Activated T-helper 17 cell treated with anti-CD3 and anti-CD28 coated beads, Interleukin-2, amount 50 U/mL, for 72 hours (primary cell): ENCODE data around the gene RIMS3. TPM values are rescaled to one million over a fixed set of nuclear protein-coding genes. Genes with fewer than 3 reads are reported as not detected.

Experiments
- ATAC-seq: fragments of 150-1000 bp; cut with Tn5 transposase; replicated peaks from 2 replicates; pipeline ENCODE4 v1.10.0; 2021; ENCODE audit warnings: mild to moderate bottlenecking, moderate library complexity
- H3K27ac Mint-ChIP-seq: one replicate; pipeline ENCODE4 v1.8.0; 2022; ENCODE audit warnings: mixed read lengths
- H3K27me3 Mint-ChIP-seq: one replicate; pipeline ENCODE4 v1.8.0; 2022; ENCODE audit warnings: mixed read lengths
- H3K36me3 Mint-ChIP-seq: one replicate; pipeline ENCODE4 v1.8.0; 2022; ENCODE audit warnings: low read depth, mild to moderate bottlenecking, mixed read lengths
- H3K4me1 Mint-ChIP-seq: one replicate; pipeline ENCODE4 v1.8.0; 2022; ENCODE audit warnings: mixed read lengths
- H3K4me3 Mint-ChIP-seq: one replicate; pipeline ENCODE4 v1.8.0; 2022; ENCODE audit warnings: mild to moderate bottlenecking, mixed read lengths
- H3K9me3 Mint-ChIP-seq: one replicate; pipeline ENCODE4 v1.8.0; 2022; ENCODE audit warnings: mixed read lengths
- total RNA-seq, 2 donors: library from RNA; stranded (reverse); gene quantifications; one replicate each; pipeline ENCODE4 v1.2.3, GENCODE V29; 2022

Gene RIMS3
- total RNA-seq, 2 donors from 2014 or later, result 3.0 to 4.2 TPM

GRCh38 chr1:40620586-40621210, 44.8 kb downstream of the RIMS3 start:
- no peak overlapping the region for H3K4me3 Mint-ChIP-seq
- no peak for ATAC-seq
- H3K27ac Mint-ChIP-seq, result no peak overlapping the region
- H3K36me3 Mint-ChIP-seq, result no peaks in the 10 kb centered on the region
- H3K27me3 Mint-ChIP-seq, result peaks cover 3% of the 10 kb centered on the region
- no peaks in the 10 kb centered on the region for H3K9me3 Mint-ChIP-seq
- H3K4me1 Mint-ChIP-seq, result no peaks in the 10 kb centered on the region

- Mint-ChIP-seq H3K36me3 (no peaks in the 10 kb centered on the region), H3K27ac (no peak overlapping the region), H3K4me1 (no peaks in the 10 kb centered on the region), H3K4me3 (no peak overlapping the region), H3K9me3 (no peaks in the 10 kb centered on the region), H3K27me3 (peaks cover 3% of the 10 kb centered on the region)
- ATAC-seq, result no peak
These were observed 45.3 kb downstream of the RIMS3 start for GRCh38 chr1:40620150-40620549.

- ATAC-seq, result no peak
- H3K27ac Mint-ChIP-seq, result no peak overlapping the region
- H3K9me3 Mint-ChIP-seq, result no peaks in the 10 kb centered on the region
- H3K27me3 Mint-ChIP-seq, result peaks cover 3% of the 10 kb centered on the region
- no peak overlapping the region for H3K4me3 Mint-ChIP-seq
- H3K4me1 Mint-ChIP-seq, result no peaks in the 10 kb centered on the region
- H3K36me3 Mint-ChIP-seq, result no peaks in the 10 kb centered on the region
These were observed 47.4 kb downstream of the RIMS3 start for GRCh38 chr1:40618108-40618507.

DNA sequence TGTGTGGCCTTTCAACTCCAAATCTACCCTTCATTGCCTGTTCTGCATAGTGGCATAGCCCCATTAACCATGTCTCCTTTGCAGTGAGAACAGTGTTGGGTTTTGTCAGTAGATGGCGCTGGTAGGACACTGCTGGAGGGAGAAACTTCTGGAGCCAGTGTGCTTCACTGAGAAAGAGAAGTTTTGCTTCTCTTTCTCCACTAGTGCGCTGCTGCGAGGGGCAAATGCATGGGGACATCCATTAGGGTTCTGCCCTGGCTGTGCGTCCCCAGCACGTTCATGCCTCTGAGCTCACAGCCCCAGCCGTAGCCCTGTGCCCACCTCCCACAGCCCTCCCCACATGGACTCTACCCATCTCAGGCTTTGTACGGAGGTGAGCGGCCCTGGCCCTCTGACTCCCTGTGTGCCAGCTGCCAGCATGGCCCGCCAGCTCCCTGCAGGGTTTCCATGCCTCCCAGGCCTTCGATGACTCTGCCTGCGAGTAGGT, 53.1 kb downstream of the RIMS3 start:
- ATAC-seq, result peak; percentile 94
- H3K4me3 Mint-ChIP-seq, result no peak overlapping the region
- H3K36me3 Mint-ChIP-seq, result no peaks in the 10 kb centered on the region
- H3K9me3 Mint-ChIP-seq, result no peaks in the 10 kb centered on the region
- no peaks in the 10 kb centered on the region for H3K27me3 Mint-ChIP-seq
- H3K27ac Mint-ChIP-seq, result no peak overlapping the region
- H3K4me1 Mint-ChIP-seq, result no peaks in the 10 kb centered on the region

- no peaks in the 10 kb centered on the region for H3K4me1 Mint-ChIP-seq
- H3K4me3 Mint-ChIP-seq, result no peak overlapping the region
- H3K9me3 Mint-ChIP-seq, result no peaks in the 10 kb centered on the region
- no peaks in the 10 kb centered on the region for H3K36me3 Mint-ChIP-seq
- H3K27ac Mint-ChIP-seq, result no peak overlapping the region
- no peaks in the 10 kb centered on the region for H3K27me3 Mint-ChIP-seq
- no peak for ATAC-seq
These were observed 55.3 kb downstream of the RIMS3 start for GRCh38 chr1:40610156-40610555.

- ATAC-seq, result no peak
- no peaks in the 10 kb centered on the region for H3K4me1 Mint-ChIP-seq
- H3K9me3 Mint-ChIP-seq, result no peaks in the 10 kb centered on the region
- no peaks in the 10 kb centered on the region for H3K27me3 Mint-ChIP-seq
- peak overlapping the region; percentile 46 for H3K27ac Mint-ChIP-seq
- H3K36me3 Mint-ChIP-seq, result no peaks in the 10 kb centered on the region
- H3K4me3 Mint-ChIP-seq, result no peak overlapping the region
These were observed 57.6 kb downstream of the RIMS3 start for GRCh38 chr1:40607921-40608320.

DNA sequence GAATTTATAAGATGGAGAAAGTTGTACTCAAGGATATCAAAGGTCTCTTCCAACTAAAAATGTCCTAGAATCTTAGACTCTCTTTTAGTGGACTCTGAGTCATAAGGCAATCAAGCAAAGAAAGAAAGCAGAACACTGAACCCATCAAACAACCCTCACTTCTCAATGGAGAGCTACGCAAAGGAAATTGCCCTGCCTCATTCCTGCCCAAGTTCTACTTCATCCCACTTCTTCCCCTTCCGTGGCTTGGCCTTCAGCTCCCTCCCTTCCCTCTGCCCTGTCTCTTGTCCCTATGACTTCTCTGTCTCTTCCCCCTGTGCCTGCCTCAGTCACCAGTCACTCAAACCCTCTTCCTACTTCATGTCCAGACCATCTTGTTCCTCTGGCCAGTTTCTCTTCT, 58.5 kb downstream of the RIMS3 start:
- Mint-ChIP-seq H3K9me3 (no peaks in the 10 kb centered on the region), H3K4me3 (no peak overlapping the region), H3K27me3 (peaks cover 3% of the 10 kb centered on the region), H3K36me3 (no peaks in the 10 kb centered on the region), H3K4me1 (no peaks in the 10 kb centered on the region), H3K27ac (peak overlapping the region; percentile 46)
- no peak for ATAC-seq

GRCh38 chr1:40606194-40606593, 59.3 kb downstream of the RIMS3 start:
- Mint-ChIP-seq H3K9me3 (no peaks in the 10 kb centered on the region), H3K27me3 (peaks cover 4% of the 10 kb centered on the region), H3K27ac (no peak overlapping the region), H3K36me3 (no peaks in the 10 kb centered on the region), H3K4me3 (no peak overlapping the region), H3K4me1 (no peaks in the 10 kb centered on the region)
- ATAC-seq, result no peak

DNA sequence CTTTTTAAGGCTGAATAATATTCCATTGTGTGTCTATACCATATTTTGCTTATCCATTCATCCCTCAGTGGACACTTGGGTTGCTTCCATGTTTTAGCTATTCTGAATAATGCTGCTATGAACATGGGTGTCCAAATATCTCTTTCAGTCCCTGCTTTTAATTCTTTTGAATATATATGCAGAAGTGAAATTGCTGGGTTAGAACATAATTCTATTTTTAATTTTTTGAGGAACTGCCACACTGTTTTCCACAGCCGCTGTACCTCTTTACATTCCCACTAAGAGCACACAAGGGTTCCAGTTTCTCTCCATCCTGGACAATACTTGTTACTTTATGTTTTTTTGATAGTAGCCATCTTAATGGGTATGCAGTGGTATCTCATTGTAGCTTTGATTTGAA, 65.6 kb downstream of the RIMS3 start:
- peaks cover 4% of the 10 kb centered on the region for H3K27me3 Mint-ChIP-seq
- no peak for ATAC-seq
- H3K27ac Mint-ChIP-seq, result no peak overlapping the region
- H3K4me1 Mint-ChIP-seq, result no peaks in the 10 kb centered on the region
- H3K4me3 Mint-ChIP-seq, result no peak overlapping the region
- no peaks in the 10 kb centered on the region for H3K36me3 Mint-ChIP-seq
- H3K9me3 Mint-ChIP-seq, result no peaks in the 10 kb centered on the region

DNA sequence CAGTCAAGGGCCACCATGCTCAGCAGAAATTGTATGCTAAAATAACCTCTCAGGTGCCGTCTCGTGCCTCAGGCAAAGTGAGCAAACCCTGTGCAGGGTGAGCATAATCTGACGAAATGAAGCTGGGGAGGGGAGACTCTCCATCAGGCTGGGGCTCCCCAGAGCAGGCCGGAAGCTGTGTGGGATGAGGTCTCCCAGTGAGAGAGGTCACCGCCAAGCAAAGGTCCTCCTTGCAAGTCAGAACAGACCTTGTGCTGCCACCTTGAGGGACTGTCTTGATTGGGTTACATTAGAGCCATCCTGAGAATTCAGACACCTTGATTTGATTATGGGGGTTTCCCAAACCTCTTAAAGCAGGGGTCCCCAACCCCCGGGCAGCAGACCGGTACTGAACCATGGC, 69.9 kb downstream of the RIMS3 start:
- Mint-ChIP-seq H3K27me3 (peaks cover 3% of the 10 kb centered on the region), H3K9me3 (no peaks in the 10 kb centered on the region), H3K36me3 (no peaks in the 10 kb centered on the region)

GRCh38 chr1:40594187-40594531, 71.3 kb downstream of the RIMS3 start:
- Mint-ChIP-seq H3K4me1 (no peaks in the 10 kb centered on the region), H3K9me3 (no peaks in the 10 kb centered on the region), H3K27ac (no peak overlapping the region), H3K36me3 (no peaks in the 10 kb centered on the region), H3K27me3 (peaks cover 3% of the 10 kb centered on the region), H3K4me3 (no peak overlapping the region)
- no peak for ATAC-seq

More for the DNA sequence above, 69.9 kb downstream of the RIMS3 start:
- ATAC-seq, result no peak
- Mint-ChIP-seq H3K4me1 (no peaks in the 10 kb centered on the region), H3K4me3 (no peak overlapping the region), H3K27ac (no peak overlapping the region)

GRCh38 chr1:40593449-40594186, 71.9 kb downstream of the RIMS3 start:
- ATAC-seq, result no peak
- H3K36me3 Mint-ChIP-seq, result no peaks in the 10 kb centered on the region
- H3K4me1 Mint-ChIP-seq, result no peaks in the 10 kb centered on the region
- no peak overlapping the region for H3K27ac Mint-ChIP-seq
- no peaks in the 10 kb centered on the region for H3K9me3 Mint-ChIP-seq
- no peak overlapping the region for H3K4me3 Mint-ChIP-seq
- H3K27me3 Mint-ChIP-seq, result peaks cover 3% of the 10 kb centered on the region

DNA sequence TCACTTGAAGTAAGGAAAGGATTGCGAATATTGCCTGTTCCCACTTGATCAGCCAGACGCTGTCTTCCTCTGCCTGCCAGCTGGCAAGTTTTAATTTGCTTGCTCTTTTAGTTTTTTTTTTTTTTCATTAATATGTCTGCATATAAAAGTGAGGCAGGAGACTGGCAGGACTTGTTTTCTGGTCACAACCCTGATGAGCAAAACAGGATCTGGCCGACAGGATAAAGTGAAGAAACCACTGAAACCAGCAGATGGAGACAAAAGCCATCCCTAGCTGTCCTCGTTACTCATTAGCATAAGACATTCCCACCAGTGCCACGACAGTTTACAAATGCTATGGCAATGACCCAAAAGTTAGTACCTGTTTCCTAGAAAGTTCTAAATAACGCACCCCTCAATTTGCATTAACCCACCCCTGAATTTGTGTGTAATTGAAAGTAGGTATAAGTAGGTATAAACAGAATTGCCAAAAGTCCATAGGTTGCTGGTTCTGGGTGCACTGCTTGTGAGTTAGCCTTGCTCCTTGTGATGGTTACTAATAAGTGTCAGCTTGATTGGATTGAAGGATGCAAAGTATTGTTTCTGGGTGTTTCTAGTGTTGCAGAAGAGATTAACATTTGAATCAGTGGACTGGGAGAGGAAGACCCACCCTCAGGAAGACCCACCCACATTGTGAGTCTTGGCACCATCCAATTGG, 73.2 kb downstream of the RIMS3 start:
- Mint-ChIP-seq H3K36me3 (no peaks in the 10 kb centered on the region), H3K4me1 (no peaks in the 10 kb centered on the region), H3K27me3 (peaks cover 3% of the 10 kb centered on the region), H3K27ac (no peak overlapping the region), H3K4me3 (no peak overlapping the region), H3K9me3 (no peaks in the 10 kb centered on the region)
- peak; percentile 79 for ATAC-seq

GRCh38 chr1:40588586-40588985, 76.9 kb downstream of the RIMS3 start:
- peaks cover 5% of the 10 kb centered on the region for H3K4me1 Mint-ChIP-seq
- peaks cover 6% of the 10 kb centered on the region for H3K27me3 Mint-ChIP-seq
- H3K9me3 Mint-ChIP-seq, result no peaks in the 10 kb centered on the region
- no peak for ATAC-seq
- H3K27ac Mint-ChIP-seq, result no peak overlapping the region
- no peak overlapping the region for H3K4me3 Mint-ChIP-seq
- no peaks in the 10 kb centered on the region for H3K36me3 Mint-ChIP-seq

GRCh38 chr1:40583980-40584379, 81.5 kb downstream of the RIMS3 start:
- H3K27me3 Mint-ChIP-seq, result peaks cover 8% of the 10 kb centered on the region
- no peak overlapping the region for H3K27ac Mint-ChIP-seq
- H3K4me3 Mint-ChIP-seq, result no peak overlapping the region
- no peaks in the 10 kb centered on the region for H3K9me3 Mint-ChIP-seq
- peak; percentile 69 for ATAC-seq
- H3K4me1 Mint-ChIP-seq, result peaks cover 5% of the 10 kb centered on the region
- no peaks in the 10 kb centered on the region for H3K36me3 Mint-ChIP-seq
